Liver (tissue), 9 donors: ENCODE measurements around the gene MAP4K4. TPM values are rescaled to one million over a fixed set of nuclear protein-coding genes. Genes with fewer than 3 reads are reported as not detected.

ENCODE experiments used
- DNase-seq: peaks from one replicate; pipeline ENCODE4 v3.0.0-alpha.2; 2017; ENCODE audit warnings: low spot score
- H3K27ac ChIP-seq, 2 donors: one replicate each; pipeline ENCODE4 v1.7.0; 2013; ENCODE audit warnings: inconsistent platforms in 2 of 2, low read length in 2 of 2, control low read depth in 1 of 2, low read depth in 1 of 2, mild to moderate bottlenecking in 1 of 2
- H3K27me3 ChIP-seq, 4 donors: one replicate each; pipeline versions ENCODE4 v1.6.1 to v1.7.0; 2013; ENCODE audit warnings: low read length in 3 of 4, inconsistent platforms in 1 of 4, mild to moderate bottlenecking in 1 of 4, moderate library complexity in 1 of 4; ENCODE audit not compliant: control insufficient read depth in 4 of 4, insufficient read depth in 4 of 4
- H3K36me3 ChIP-seq, 4 donors: one replicate each; pipeline versions ENCODE4 v1.6.1 to v1.7.0; 2013; ENCODE audit warnings: low read length in 3 of 4, mild to moderate bottlenecking in 3 of 4, low read depth in 1 of 4, moderate library complexity in 1 of 4; ENCODE audit not compliant: control insufficient read depth in 4 of 4, insufficient read depth in 3 of 4
- H3K4me1 ChIP-seq, 4 donors: one replicate each; pipeline versions ENCODE4 v1.6.1 to v1.7.0; 2013; ENCODE audit warnings: low read length in 3 of 4, mild to moderate bottlenecking in 3 of 4, moderate library complexity in 1 of 4; ENCODE audit not compliant: control insufficient read depth in 4 of 4, insufficient read depth in 4 of 4
- H3K4me3 ChIP-seq, 3 donors: one replicate each; pipeline versions ENCODE4 v1.6.1 to v1.7.0; 2013; ENCODE audit warnings: low read length in 3 of 3, control low read depth in 1 of 3, low read depth in 1 of 3, mild to moderate bottlenecking in 1 of 3
- H3K9ac ChIP-seq, 2 donors: one replicate each; pipeline ENCODE4 v1.7.0; 2013; ENCODE audit warnings: low read length in 2 of 2, mild to moderate bottlenecking in 2 of 2, moderate library complexity in 2 of 2, control low read depth in 1 of 2, low read depth in 1 of 2
- H3K9me3 ChIP-seq, 4 donors: one replicate each; pipeline versions ENCODE4 v1.6.1 to v1.7.0; 2013; ENCODE audit warnings: low read length in 3 of 4; ENCODE audit not compliant: control insufficient read depth in 4 of 4
- ATF3 ChIP-seq: IDR thresholded peaks from 2 replicates; pipeline ENCODE4 v1.6.1; 2016; ENCODE audit warnings: antibody characterized with exemption
- EGR1 ChIP-seq, 2 donors: IDR thresholded peaks; 2 replicates each; pipeline ENCODE4 v1.6.1; 2016 to 2018; ENCODE audit warnings: antibody characterized with exemption in 2 of 2, low read depth in 2 of 2
- FOXA1 ChIP-seq: IDR thresholded peaks from 2 replicates; pipeline ENCODE4 v1.6.1; 2016; ENCODE audit warnings: antibody characterized with exemption
- FOXA2 ChIP-seq: IDR thresholded peaks from 2 replicates; pipeline ENCODE4 v1.6.1; 2016; ENCODE audit warnings: antibody characterized with exemption
- GABPA ChIP-seq, 2 donors: IDR thresholded peaks in 1 of 2; conservative IDR thresholded peaks in 1 of 2; 2 replicates each; pipeline ENCODE4 v1.6.1; 2016; ENCODE audit warnings: antibody characterized with exemption in 2 of 2, mild to moderate bottlenecking in 1 of 2, moderate library complexity in 1 of 2
- HNF4A ChIP-seq, 2 donors: conservative IDR thresholded peaks; 2 replicates each; pipeline ENCODE4 v1.6.1; 2016; ENCODE audit warnings: antibody characterized with exemption in 2 of 2, mild to moderate bottlenecking in 2 of 2
- HNF4G ChIP-seq: IDR thresholded peaks from 2 replicates; pipeline ENCODE4 v1.6.1; 2016; ENCODE audit warnings: antibody characterized with exemption
- JUND ChIP-seq, 2 donors: IDR thresholded peaks; 2 replicates each; pipeline ENCODE4 v1.6.1; 2016; ENCODE audit warnings: antibody characterized with exemption in 2 of 2
- NR2F2 ChIP-seq: IDR thresholded peaks from 2 replicates; pipeline ENCODE4 v1.6.1; 2016; ENCODE audit warnings: antibody characterized with exemption
- RAD21 ChIP-seq, 2 donors: IDR thresholded peaks; 2 replicates each; pipeline ENCODE4 v1.6.1; 2016; ENCODE audit warnings: antibody characterized with exemption in 2 of 2, mild to moderate bottlenecking in 2 of 2
- REST ChIP-seq: IDR thresholded peaks from 2 replicates; pipeline ENCODE4 v1.6.1; 2016; ENCODE audit warnings: antibody characterized with exemption, mild to moderate bottlenecking
- RXRA ChIP-seq, 2 donors: IDR thresholded peaks; 2 replicates each; pipeline ENCODE4 v1.6.1; 2017 to 2018; ENCODE audit warnings: antibody characterized with exemption in 2 of 2, mild to moderate bottlenecking in 1 of 2
- SP1 ChIP-seq: IDR thresholded peaks from 2 replicates; pipeline ENCODE4 v1.6.1; 2018; ENCODE audit warnings: antibody characterized with exemption, mild to moderate bottlenecking
- TAF1 ChIP-seq: conservative IDR thresholded peaks from 2 replicates; pipeline ENCODE4 v1.6.1; 2016; ENCODE audit warnings: antibody characterized with exemption, mild to moderate bottlenecking
- YY1 ChIP-seq: IDR thresholded peaks from 2 replicates; pipeline ENCODE4 v1.6.1; 2016; ENCODE audit warnings: antibody characterized with exemption, mild to moderate bottlenecking
- ZBTB33 ChIP-seq: IDR thresholded peaks from 2 replicates; pipeline ENCODE4 v1.6.1; 2016; ENCODE audit warnings: antibody characterized with exemption
- WGBS: extraction: QIAGEN DNeasy Blood & Tissue Kit; methylation state at CpG from one replicate; pipeline ENCODE4 v1.1.7; 2013; 5-methylcytosine and 5-hydroxymethylcytosine counted together
- polyA plus RNA-seq, 2 donors: library from polyadenylated mRNA; stranded (reverse) in 1 of 2; unstranded in 1 of 2; fragments of 200-250 nt in 1 of 2; fragments of >200 nt in 1 of 2; fragmentation: Nextera tagmentation in 1 of 2; extraction: Ambion mirVana in 1 of 2; gene quantifications; one replicate each; pipeline versions ENCODE4 v1.2.1 to v1.2.3, GENCODE V29; 2013 to 2015
- total RNA-seq, 2 donors: library from RNA; depleted of rRNA; stranded (reverse); fragments of >200 nt; gene quantifications; one replicate each; pipeline ENCODE4 v1.2.3, GENCODE V29; 2014
- TF ChIP-seq, protein P1 (sequence below): fragments of 150-350 bp; IDR thresholded peaks from 2 replicates; pipeline ENCODE4 v1.5.1; 2017; ENCODE audit warnings: improper control_type of control experiment, low read depth, low read length; ENCODE audit not compliant: missing input control
- donor health status: healthy.
- donor health status: healthy.
- donor health status: healthy.
- donor health status: healthy.
- donor health status: healthy.

Gene MAP4K4
- total and polyA plus RNA-seq, 4 donors, result 9.1 to 40.0 (median 23.6) TPM

- WGBS, result 84% methylated on average over 5 of the region's 5 CpGs
- Histone ChIP-seq H3K27me3 (no peaks in the 10 kb centered on the region), H3K27ac (no peak overlapping the region), H3K4me3 (no peak overlapping the region), H3K4me1 (no peaks in the 10 kb centered on the region), H3K9me3 (no peaks in the 10 kb centered on the region), H3K9ac (no peak overlapping the region), H3K36me3 (no peaks in the 10 kb centered on the region)
- DNase-seq, result no peak
- TF ChIP-seq, protein P1, sequence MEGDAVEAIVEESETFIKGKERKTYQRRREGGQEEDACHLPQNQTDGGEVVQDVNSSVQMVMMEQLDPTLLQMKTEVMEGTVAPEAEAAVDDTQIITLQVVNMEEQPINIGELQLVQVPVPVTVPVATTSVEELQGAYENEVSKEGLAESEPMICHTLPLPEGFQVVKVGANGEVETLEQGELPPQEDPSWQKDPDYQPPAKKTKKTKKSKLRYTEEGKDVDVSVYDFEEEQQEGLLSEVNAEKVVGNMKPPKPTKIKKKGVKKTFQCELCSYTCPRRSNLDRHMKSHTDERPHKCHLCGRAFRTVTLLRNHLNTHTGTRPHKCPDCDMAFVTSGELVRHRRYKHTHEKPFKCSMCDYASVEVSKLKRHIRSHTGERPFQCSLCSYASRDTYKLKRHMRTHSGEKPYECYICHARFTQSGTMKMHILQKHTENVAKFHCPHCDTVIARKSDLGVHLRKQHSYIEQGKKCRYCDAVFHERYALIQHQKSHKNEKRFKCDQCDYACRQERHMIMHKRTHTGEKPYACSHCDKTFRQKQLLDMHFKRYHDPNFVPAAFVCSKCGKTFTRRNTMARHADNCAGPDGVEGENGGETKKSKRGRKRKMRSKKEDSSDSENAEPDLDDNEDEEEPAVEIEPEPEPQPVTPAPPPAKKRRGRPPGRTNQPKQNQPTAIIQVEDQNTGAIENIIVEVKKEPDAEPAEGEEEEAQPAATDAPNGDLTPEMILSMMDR, result no peak
- TF ChIP-seq FOXA1, result no peak
- TF ChIP-seq ZBTB33, result no peak
- no peak for TF ChIP-seq NR2F2
- TF ChIP-seq TAF1, result no peak
- TF ChIP-seq RXRA (IDR thresholded peaks at IDR 0.05), result no peak
- no peak for TF ChIP-seq RAD21 (IDR thresholded peaks at IDR 0.05)
- TF ChIP-seq JUND (IDR thresholded peaks at IDR 0.05), result no peak
- no peak for TF ChIP-seq ATF3
- no peak for TF ChIP-seq EGR1 (IDR thresholded peaks at IDR 0.05; ENCODE audit: low read depth in 2 of 2)
- no peak for TF ChIP-seq HNF4G
These were observed 23.6 kb upstream of the MAP4K4 start for GRCh38 chr2:101673920-101674319.

DNA sequence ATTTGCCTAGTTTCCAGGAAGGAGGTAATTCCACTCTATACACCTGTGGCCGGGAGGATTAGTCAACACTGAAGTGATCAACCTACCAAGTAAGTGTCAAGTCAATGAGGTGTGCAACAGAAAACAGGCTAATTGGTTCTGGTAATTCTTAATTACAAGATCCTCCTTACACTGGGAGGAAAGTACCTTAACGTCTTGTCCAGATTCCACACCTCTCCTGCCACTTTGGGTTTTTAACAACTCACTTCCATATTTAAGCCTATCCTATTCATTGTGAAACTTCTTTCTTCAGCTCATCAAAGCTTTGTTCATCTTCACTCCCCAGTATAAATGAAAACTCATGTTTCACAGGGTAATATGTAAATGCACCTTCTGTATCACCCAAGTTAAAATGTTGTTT is 22.0 kb upstream of the MAP4K4 start:
- H3K9me3 ChIP-seq, result no peaks in the 10 kb centered on the region
- no peaks in the 10 kb centered on the region for H3K4me1 ChIP-seq
- 75% methylated on average over 2 of the region's 2 CpGs for WGBS
- DNase-seq, result no peak
- no peak overlapping the region for H3K4me3 ChIP-seq
- no peak overlapping the region for H3K9ac ChIP-seq
- H3K27ac ChIP-seq, result no peak overlapping the region
- no peaks in the 10 kb centered on the region for H3K27me3 ChIP-seq
- TF ChIP-seq YY1 (no peak), FOXA2 (no peak), NR2F2 (no peak), REST (no peak), SP1 (no peak), ATF3 (no peak), TAF1 (no peak), RXRA (IDR thresholded peaks at IDR 0.05) (no peak), ZBTB33 (no peak), FOXA1 (no peak), HNF4A (conservative IDR thresholded peaks at IDR 0.05) (no peak), GABPA (IDR thresholded peaks at IDR 0.05 in 1 of 2, conservative IDR thresholded peaks at IDR 0.05 in 1 of 2) (no peak), HNF4G (no peak), RAD21 (IDR thresholded peaks at IDR 0.05) (no peak), JUND (IDR thresholded peaks at IDR 0.05) (no peak)
- H3K36me3 ChIP-seq, result no peaks in the 10 kb centered on the region
